Neural cell (in vitro differentiated cells): ENCODE measurements around the gene EMID1. TPM values are rescaled to one million over a fixed set of nuclear protein-coding genes. Genes with fewer than 3 reads are reported as not detected.

Experiments
- H2AFZ ChIP-seq: fragments of 200-600, 300-800 bp; sonication (generic), shearing (Covaris generic); 2 replicates; pipeline ENCODE4 v1.6.0; 2014; ENCODE audit warnings: low read depth, mild to moderate bottlenecking, antibody characterized with exemption, low read length, moderate library complexity
- H3F3A ChIP-seq: fragments of 200-600 bp; shearing (Covaris generic); 2 replicates; pipeline ENCODE4 v1.6.1; 2016; ENCODE audit warnings: mild to moderate bottlenecking, moderate library complexity, mixed read lengths, antibody characterized with exemption, low read length; ENCODE audit not compliant: insufficient read depth, poor library complexity, severe bottlenecking
- H3K27ac ChIP-seq: fragments of 200-600, 300-800 bp; sonication (generic), shearing (Covaris generic); 2 replicates; pipeline ENCODE4 v1.5.1; 2014; ENCODE audit warnings: mild to moderate bottlenecking, low read length, moderate library complexity
- H3K27me3 ChIP-seq: fragments of 300-800, 200-600 bp; sonication (generic), shearing (Covaris generic); 2 replicates; pipeline ENCODE4 v1.6.0; 2014; ENCODE audit warnings: mild to moderate bottlenecking, low read depth, low read length, moderate library complexity; ENCODE audit not compliant: insufficient read depth
- H3K36me3 ChIP-seq: fragments of 300-800, 200-600 bp; sonication (generic), shearing (Covaris generic); 2 replicates; pipeline ENCODE4 v1.5.1; 2014; ENCODE audit warnings: mild to moderate bottlenecking, antibody characterized with exemption, low read length, moderate library complexity; ENCODE audit not compliant: insufficient read depth
- H3K4me2 ChIP-seq: fragments of 300-800, 200-600 bp; sonication (generic), shearing (Covaris generic); 2 replicates; pipeline ENCODE4 v1.6.0; 2014; ENCODE audit warnings: mild to moderate bottlenecking, low read length
- H3K4me3 ChIP-seq: fragments of 300-800, 200-600 bp; sonication (generic), shearing (Covaris generic); 2 replicates; pipeline ENCODE4 v1.5.1; 2014; ENCODE audit warnings: mild to moderate bottlenecking, low read length, moderate library complexity
- H3K79me2 ChIP-seq: fragments of 200-600 bp; shearing (Covaris generic); replicated peaks from 2 replicates; pipeline ENCODE4 v1.6.0; 2014; ENCODE audit warnings: mild to moderate bottlenecking, low read length, moderate library complexity; ENCODE audit not compliant: insufficient read depth
- H3K9ac ChIP-seq: fragments of 300-800, 200-600 bp; sonication (generic), shearing (Covaris generic); 2 replicates; pipeline ENCODE4 v1.6.1; 2016; ENCODE audit warnings: mild to moderate bottlenecking, low read length, mixed read lengths
- H3K9me2 ChIP-seq: fragments of 200-600 bp; shearing (Covaris generic); 2 replicates; pipeline ENCODE4 v1.6.1; 2016; ENCODE audit warnings: mild to moderate bottlenecking, low read length, mixed read lengths; ENCODE audit not compliant: insufficient read depth
- H3K9me3 ChIP-seq: fragments of 200-600, 300-800 bp; sonication (generic), shearing (Covaris generic); 2 replicates; pipeline ENCODE4 v1.6.1; 2016; ENCODE audit warnings: mild to moderate bottlenecking, mixed run types, low read length, moderate library complexity, mixed read lengths
- H4K20me1 ChIP-seq: fragments of 200-600 bp; shearing (Covaris generic); 2 replicates; pipeline ENCODE4 v1.6.1; 2016; ENCODE audit warnings: mild to moderate bottlenecking, mixed run types; ENCODE audit not compliant: insufficient read depth
- POLR2AphosphoS5 ChIP-seq: IDR thresholded peaks from 2 replicates; pipeline ENCODE4 v1.6.1; 2012
- SMC3 ChIP-seq: fragments of 450-650 bp; conservative IDR thresholded peaks from 2 replicates; pipeline ENCODE4 v1.6.1; 2014; ENCODE audit warnings: antibody characterized with exemption, mild to moderate bottlenecking, moderate library complexity; ENCODE audit not compliant: poor library complexity
- polyA plus RNA-seq: library from polyadenylated mRNA; depleted of rRNA; stranded (reverse); fragments of >200 nt; gene quantifications from 2 replicates; pipeline ENCODE4 v1.2.3, GENCODE V29; 2014
- TF ChIP-seq, protein P1 (sequence below): IDR thresholded peaks from 2 replicates; pipeline ENCODE4 v1.6.1; 2012; ENCODE audit warnings: borderline replicate concordance

Gene EMID1
- polyA plus RNA-seq, 1 donor from 2014 or later, result 14.1 TPM

DNA sequence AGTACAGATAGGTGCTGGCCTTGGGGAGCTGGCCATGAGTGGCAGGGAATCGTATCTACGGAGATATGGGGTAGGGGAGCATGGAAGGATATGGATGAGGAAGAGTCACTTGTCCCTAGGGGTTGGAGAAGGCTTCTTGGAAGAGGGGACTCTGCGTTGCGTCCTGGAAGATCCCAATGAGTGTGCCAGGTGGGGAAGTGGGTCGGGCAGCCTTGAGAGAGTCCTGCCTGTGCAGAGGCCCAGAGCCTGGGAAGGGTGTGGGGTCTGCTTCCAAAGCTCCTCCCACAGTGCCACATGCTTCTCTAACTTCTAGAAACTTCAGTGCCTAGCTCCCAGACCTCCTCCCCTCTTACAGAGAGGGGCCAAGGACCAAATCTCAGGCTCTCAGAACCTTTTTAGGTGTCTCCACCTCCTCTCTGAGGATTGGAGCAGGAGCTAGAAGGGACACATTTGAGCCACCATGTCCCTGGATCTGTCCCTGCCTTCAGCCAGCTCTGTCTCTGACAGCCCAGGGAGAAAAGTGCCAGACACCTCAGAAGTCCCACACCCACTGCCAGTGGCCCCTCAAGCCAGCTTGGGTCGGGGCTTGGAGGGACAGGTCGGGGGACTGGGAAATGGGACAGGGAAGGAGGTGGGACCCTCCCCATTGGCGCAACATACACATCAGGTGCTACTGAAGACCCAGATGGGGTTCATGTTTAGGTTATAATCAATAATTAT, 51.1 kb downstream of the EMID1 start:
- H3K4me3 ChIP-seq, result no peak overlapping the region
- H3K36me3 ChIP-seq, result no peaks in the 10 kb centered on the region
- H3K9me2 ChIP-seq, result no peaks in the 10 kb centered on the region
- H3K27ac ChIP-seq, result no peak overlapping the region
- no peaks in the 10 kb centered on the region for H4K20me1 ChIP-seq
- no peak overlapping the region for H2AFZ ChIP-seq
- H3K9me3 ChIP-seq, result no peaks in the 10 kb centered on the region
- no peak overlapping the region for H3K9ac ChIP-seq
- no peaks in the 10 kb centered on the region for H3F3A ChIP-seq
- H3K27me3 ChIP-seq, result no peaks in the 10 kb centered on the region
- H3K79me2 ChIP-seq, result no peaks in the 10 kb centered on the region
- TF ChIP-seq SMC3 (no peak), POLR2AphosphoS5 (no peak)
- no peak overlapping the region for H3K4me2 ChIP-seq

DNA sequence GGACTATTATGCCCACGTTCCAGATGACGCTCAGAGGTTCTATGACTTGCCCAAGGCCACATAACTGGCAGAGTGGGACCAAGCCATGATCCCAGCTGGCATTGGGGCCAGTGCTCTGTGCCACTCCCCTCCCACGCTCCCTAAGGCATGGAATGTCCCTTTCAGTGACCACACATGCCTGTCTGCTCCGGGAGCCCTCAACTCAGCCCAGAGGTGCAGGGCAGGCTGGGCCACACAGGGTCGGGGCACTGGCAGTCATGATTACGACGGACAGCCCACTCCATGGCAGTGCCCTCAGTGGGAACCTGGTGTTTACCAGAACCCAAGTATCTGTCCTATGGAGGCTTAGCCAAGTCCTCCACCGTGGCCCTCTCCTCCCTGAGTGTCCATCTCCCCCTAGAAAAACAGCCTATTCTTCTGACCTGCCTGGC, 52.1 kb downstream of the EMID1 start:
- Histone ChIP-seq H3K4me2 (no peak overlapping the region), H3K9ac (no peak overlapping the region), H3K9me3 (no peaks in the 10 kb centered on the region), H4K20me1 (no peaks in the 10 kb centered on the region), H3K9me2 (no peaks in the 10 kb centered on the region), H3K27ac (no peak overlapping the region), H2AFZ (no peak overlapping the region), H3K4me3 (no peak overlapping the region), H3K27me3 (no peaks in the 10 kb centered on the region), H3K79me2 (no peaks in the 10 kb centered on the region), H3K36me3 (no peaks in the 10 kb centered on the region), H3F3A (no peaks in the 10 kb centered on the region)
- TF ChIP-seq POLR2AphosphoS5 (no peak), SMC3 (no peak)

DNA sequence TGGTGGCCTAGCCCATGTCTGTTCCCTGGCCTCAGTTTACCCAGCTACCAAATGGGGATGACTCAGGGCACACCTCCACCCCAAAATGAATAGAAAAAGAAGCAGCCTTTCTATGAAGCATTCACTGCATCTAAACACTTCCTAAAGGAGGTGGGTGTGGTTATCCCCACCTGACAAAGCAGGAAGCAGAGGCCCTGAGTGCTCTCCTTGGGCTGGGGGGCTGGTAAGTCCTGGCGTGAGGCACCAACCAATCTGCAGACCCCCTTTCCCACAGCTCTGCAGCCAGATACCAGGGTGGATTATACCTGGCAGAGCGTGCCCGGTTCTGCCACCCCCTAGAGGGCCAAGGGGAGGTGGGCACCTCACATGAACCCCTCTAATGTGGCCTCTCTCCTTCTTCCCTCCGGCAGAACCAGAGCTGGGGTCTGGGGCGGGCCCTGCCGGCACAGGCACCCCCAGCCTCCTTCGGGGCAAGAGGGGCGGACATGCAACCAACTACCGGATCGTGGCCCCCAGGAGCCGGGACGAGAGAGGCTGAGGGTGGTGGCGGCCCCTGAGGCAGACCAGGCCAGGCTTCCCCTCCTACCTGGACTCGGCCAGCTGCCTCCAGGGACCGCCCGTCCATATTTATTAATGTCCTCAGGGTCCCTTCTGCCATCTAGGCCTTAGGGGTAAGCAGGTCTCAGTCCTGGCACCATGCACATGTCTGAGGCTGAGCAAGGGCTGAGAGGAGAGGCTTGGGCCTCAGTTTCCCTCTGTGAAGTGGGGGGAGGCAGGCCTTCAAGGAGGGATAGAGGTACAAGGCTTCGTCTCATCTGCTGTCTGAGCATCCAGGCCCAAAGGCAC, 52.9 kb downstream of the EMID1 start:
- no peaks in the 10 kb centered on the region for H3K9me3 ChIP-seq
- TF ChIP-seq SMC3 (no peak), POLR2AphosphoS5 (no peak)
- TF ChIP-seq, protein P1, sequence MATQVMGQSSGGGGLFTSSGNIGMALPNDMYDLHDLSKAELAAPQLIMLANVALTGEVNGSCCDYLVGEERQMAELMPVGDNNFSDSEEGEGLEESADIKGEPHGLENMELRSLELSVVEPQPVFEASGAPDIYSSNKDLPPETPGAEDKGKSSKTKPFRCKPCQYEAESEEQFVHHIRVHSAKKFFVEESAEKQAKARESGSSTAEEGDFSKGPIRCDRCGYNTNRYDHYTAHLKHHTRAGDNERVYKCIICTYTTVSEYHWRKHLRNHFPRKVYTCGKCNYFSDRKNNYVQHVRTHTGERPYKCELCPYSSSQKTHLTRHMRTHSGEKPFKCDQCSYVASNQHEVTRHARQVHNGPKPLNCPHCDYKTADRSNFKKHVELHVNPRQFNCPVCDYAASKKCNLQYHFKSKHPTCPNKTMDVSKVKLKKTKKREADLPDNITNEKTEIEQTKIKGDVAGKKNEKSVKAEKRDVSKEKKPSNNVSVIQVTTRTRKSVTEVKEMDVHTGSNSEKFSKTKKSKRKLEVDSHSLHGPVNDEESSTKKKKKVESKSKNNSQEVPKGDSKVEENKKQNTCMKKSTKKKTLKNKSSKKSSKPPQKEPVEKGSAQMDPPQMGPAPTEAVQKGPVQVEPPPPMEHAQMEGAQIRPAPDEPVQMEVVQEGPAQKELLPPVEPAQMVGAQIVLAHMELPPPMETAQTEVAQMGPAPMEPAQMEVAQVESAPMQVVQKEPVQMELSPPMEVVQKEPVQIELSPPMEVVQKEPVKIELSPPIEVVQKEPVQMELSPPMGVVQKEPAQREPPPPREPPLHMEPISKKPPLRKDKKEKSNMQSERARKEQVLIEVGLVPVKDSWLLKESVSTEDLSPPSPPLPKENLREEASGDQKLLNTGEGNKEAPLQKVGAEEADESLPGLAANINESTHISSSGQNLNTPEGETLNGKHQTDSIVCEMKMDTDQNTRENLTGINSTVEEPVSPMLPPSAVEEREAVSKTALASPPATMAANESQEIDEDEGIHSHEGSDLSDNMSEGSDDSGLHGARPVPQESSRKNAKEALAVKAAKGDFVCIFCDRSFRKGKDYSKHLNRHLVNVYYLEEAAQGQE, result no peak
- H3K9ac ChIP-seq, result no peak overlapping the region
- H3K36me3 ChIP-seq, result no peaks in the 10 kb centered on the region
- H3K27ac ChIP-seq, result no peak overlapping the region
- no peak overlapping the region for H3K4me2 ChIP-seq
- H3K79me2 ChIP-seq, result no peaks in the 10 kb centered on the region
- H3K27me3 ChIP-seq, result no peaks in the 10 kb centered on the region
- no peak overlapping the region for H3K4me3 ChIP-seq
- H3K9me2 ChIP-seq, result no peaks in the 10 kb centered on the region
- no peak overlapping the region for H2AFZ ChIP-seq
- H3F3A ChIP-seq, result no peaks in the 10 kb centered on the region
- no peaks in the 10 kb centered on the region for H4K20me1 ChIP-seq
